HG03159 (cell line): ENCODE measurements around the gene TOR2A.
"Not testable (repeated sequence)": the region's sequence is repeated elsewhere in the genome, so short reads cannot be mapped to it uniquely, and the experiment has no call there.

Experiments used
- ATAC-seq: cut with Tn5 transposase; IDR thresholded peaks from one replicate; pipeline ENCODE4 v1.9.1; 2021; ENCODE audit warnings: mild to moderate bottlenecking, moderate library complexity; ENCODE audit not compliant: unreplicated experiment

The TOR2A gene

DNA sequence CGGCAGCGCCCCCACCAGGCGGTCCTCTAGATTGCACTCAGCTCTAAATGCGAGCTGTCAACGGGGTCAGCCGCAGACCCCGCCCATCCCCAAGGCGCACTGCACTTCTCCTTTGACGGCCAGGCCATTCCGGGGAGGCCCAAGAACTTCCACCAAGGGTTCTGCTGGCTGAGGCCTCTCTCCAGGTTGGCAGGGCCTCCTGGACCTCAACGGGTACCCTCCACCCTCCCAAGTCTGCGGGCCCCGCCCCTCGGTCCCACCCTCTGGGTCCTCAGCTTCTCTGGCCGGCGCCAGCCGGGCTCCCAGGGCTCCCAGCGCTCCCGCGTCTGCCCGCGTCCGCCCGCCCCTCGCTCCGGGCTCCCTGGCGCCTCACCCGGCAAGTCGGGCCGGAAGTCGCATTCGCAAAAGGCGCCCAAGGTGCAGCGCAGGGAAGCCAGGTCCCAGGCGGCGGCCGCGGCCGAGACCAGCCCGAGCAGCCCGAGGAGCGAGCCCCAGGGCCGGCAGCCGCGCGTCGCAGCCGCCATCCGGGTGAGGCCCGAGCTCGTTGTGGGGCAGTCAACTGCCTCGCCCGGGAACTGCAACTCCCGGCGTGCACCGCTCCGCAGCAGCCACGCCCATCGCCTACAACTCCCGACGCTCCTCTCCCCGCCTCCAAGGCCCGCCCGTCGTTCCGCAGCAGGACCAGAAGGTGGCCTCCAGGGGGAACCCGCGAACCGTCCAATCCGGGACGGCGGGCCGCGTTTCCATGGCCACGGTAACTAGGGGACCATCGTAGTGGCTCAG is at the start of gene TOR2A:
TSS of gene TOR2A (minus strand) at position 548 of the 783 bp plus-strand sequence. CDS start at position 524, 24 bp downstream.
- peak; percentile 78 for ATAC-seq

DNA sequence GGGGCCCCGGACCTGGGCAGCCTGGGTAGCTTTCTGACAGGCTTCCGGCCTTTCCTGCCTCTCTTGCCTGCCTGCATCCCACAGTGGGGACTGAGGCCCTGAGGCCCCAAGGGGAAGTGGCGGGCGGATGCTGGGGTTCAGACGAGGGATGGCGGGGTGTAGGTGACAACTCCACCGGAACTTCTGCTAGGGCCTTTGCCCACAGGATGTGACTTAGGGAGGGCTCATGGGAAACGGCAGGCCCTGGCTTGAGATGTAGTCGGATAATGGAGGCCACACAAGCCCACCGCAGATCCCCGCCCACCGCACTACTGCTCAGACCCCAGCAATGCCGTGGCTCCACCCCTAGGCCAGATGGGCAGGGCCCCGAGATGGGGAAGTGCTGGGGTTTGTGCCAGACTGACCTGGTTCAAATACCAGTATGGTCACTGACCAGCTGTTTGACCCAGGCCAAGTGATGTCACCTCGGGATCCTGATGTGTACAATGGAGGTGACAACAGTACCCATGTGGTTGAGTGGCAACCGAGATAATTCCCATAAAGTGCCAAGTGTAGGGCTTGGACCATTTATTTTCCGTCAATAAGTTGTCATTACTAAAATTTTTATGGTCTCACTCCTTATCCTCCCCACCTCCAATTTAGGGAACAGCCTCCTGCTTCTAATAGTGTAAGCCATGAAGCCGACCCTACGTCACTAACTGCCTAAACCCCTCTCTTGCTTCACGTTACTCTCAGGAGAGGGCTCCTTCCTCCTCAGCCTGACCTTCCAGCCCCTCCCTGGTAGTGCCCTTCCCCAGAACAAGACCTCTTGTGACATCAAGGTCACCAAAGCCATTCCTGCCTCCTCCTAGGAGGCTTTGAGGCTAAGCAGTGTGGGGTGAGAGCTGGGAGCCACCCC is 48.3 kb upstream of the TOR2A start:
- ATAC-seq: no peak

DNA sequence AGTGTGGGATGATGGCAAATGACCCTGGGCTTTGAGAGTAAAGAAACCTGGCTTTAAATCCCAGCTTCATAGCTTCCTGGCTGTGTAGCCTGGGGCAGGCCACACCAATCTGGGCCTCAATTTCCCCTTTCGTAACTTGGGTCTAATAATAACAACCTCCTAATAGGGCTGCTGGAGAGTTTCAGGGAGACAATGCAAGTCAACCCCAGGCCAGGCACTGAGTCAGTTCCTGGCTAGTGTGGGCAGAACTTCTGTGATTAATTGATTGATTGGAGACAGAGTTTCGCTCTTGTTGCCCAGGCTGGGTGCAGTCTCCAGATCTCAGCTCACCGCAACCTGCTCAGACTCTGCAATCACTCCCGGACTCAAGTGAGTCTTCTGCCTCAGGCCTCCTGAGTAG is 46.7 kb upstream of the TOR2A start:
- no peak for ATAC-seq

DNA sequence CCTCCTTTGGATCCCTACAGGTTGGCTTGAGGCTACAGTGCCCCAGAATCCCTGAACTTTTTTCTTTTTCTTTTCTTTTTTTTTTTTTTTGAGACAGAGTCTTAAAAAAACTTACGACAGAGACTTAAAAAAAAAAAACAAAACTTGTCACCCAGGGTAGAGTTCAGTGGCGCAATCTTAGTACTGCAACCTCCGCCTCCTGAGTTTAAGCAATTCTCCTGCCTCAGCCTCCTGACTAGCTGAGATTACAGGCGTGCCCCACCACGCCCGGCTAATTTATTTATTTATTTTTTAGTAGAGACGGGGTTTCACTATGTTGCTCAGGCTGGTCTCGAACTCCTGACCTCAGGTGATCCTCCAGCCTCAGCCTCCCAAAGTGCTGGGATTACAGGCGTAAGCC is 45.8 kb upstream of the TOR2A start:
- not testable (repeated sequence) for ATAC-seq

DNA sequence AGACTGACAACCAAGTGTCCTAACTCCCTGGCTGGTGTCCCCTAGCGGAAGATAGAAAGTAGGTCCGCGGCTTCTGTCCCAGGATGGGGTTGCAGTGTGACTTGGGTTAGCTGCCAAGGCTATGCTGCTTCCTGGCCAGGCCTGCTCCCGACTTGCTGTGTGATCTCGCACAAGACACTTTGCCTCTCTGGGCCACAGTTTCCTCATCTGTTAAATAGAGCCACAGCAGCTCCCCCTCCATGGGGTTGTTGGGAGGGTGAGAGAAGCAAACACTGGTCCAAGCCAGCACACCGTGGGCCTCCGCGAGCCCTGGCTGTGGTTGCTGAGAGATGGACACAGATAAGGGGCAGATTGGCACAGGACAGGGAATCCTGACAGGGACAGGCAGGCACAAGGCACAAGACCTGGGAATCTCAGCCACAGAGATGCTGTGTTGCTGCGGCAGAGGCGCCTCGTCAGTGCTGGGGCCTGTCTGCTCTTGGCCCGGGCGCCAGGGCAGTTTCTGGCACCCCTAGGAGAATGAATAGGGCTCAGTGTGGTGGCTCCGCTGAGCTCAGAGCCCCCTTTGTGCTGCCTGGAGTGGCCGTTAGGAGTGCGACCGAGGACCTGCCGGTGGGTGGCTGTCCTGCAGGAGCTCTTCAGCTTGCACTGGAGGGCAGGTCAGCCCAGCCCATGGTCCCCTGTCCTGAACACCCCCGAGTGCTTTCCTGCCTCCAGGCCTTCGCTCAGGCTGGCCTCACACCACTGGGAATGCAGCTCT is 45.2 kb upstream of the TOR2A start:
- ATAC-seq: no peak

DNA sequence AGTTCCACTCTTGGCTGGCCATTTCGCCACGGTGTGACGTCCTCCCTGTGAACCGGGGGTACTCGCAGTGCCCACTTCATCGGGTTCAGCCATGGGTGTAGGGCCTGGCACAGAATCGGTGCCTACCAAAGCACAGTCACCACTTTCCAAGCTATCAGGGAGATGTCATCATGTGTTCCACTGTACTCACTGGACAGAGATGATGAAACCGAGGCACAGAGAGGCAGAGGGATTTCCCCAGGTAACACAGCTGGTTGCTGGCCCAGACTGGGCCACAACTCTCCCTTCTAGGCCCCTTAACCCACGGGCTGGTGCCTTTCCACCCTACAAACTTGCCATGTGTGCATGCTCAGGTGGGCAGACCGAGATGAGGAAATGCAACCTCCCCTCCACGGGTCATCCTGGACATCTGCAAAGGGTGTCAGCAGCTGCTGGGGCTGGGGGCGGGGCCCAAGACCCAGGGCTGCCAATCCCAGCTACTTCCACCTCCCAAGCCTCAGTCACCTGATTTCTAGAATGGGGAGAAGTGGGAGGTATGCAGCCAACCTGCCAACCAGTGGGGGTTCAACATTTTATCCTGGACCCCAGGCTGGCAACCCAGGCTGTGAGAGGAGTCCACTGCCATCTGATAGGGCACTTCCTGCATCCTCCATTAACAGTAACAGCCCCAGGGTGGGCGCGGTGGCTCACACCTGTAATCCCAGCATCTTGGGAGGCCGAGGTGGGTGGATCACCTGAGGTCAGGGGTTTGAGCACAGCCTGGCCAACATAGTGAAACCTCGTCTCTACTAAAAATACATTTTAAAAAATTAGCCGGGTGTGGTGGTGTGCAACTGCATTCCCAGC is 44.3 kb upstream of the TOR2A start:
- ATAC-seq: peak; percentile 41

DNA sequence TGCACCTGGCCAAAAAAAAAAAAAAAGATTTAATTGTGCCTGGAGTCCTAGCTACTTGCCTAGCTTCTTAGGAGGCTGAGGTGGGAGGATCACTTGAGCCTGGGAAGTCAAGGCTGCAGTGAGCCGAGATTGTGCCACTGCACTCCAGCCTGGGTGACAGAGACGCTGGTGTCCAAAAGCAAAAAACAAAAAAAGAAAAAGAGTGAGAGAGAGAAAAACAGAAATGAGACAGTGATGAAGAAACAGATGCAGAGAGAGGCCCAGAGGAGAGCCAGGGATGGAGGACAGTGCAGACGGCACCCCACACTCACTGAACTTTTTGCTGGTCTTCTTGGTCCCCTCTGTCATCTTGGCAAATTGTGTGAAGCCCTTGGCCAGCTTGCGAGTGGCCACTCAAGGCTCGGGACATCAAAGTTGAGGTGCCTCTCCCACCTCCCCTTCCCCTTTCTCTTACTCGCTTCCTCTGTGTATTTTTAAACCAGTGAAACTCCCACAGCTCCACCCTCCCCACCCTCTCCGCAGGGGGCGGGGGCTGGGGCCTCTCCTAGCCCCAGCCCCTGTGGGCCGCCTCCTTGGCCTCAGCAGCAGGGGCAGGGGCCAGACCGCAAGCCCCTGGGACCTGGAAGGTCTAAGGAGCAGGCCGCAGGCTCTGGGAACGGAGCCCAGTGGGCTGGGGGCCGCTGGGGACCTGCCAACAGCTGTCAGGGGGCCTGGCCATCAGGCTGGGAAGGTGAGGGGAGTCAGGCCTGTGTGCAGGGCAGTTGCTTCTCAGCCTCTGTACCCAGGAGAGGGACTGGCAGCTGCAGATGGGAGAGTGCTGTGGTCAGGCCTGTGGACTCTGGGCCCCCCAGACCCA is 43.4 kb upstream of the TOR2A start, which contains the start of gene SH2D3C:
TSS of gene SH2D3C (minus strand) at position 387 of the 856 bp plus-strand sequence. CDS start at position 348, 39 bp downstream.
- ATAC-seq: peak; percentile 30

DNA sequence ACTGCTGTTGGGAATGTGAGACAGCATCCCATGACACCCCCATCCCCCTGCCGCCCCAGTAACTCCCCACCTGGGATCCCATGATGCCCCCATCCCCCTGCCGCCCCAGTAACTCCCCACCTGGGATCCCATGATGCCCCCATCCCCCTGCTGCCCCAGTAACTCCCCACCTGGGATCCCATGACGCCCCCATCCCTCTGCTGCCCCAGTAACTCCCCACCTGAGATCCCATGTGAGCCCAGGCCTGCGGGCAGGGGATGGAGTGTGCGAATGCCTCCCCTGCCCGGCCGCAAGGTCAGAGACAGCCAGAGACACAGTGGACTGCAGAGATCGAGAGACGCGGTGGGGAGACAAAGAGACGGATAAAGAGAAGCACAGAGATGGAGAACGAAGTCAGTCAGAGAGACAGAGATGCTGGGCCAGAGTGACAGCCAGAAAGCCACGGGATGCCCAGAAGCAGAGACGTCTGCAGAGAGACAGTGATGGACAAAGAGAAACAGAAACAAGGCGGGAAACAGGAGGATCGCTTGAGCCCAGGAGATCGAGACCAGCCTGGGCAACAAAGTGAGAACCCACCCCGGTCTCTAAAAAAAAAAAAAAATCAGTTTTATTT is 42.4 kb upstream of the TOR2A start:
- ATAC-seq: no peak

DNA sequence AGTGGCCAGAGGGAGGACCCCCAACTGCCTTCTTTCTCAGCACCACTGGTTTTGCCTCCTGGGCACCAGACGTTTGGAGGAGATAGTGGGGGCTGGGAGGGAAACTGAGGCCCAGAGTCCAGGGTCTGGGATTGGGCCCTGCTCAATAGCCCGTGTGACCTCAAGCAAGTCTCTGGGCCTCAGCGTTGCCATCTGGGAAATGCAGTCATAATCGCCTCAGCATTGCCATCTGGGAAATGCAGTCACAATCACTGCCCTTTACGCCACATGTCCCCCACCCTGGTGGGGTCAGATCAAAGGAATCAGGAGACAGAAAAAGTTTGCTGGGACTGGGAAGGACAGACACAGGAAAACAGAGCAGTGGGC is 41.8 kb upstream of the TOR2A start:
- no peak for ATAC-seq

DNA sequence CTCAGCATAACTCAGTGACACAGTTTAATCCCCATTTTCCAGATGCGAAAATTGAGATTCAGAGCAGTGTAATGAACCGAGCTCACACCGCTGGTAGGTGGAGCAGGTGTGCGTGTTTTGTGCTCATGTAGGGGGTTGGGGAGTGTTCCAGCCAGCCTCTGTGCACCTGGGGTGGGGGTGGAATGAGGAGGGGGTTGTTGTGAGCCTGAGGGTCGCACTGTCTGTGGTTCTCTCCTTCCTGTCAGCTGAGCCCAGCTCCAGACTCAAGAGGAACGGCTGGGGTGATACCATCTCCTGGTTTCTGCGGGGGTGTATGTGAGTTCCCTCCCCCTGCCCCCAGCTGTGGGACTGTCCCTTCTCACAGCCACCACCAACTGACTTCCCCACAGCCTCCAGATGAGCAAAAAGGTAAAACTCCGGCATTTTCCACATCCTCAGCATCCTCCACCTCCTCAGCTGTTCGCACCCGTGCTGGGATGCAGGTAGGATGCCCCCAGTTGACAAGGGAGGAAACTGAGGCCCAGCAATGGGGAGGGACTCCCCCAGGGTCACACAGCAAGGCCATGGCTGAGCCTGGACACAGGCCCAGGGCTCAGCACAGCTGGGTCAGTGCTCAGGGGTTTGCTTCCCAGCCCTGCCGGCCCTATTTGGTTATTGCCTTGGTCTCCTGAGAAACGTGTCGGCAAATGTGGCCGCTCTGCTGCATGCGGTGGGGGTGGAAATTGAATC is 41.3 kb upstream of the TOR2A start:
- ATAC-seq: no peak

DNA sequence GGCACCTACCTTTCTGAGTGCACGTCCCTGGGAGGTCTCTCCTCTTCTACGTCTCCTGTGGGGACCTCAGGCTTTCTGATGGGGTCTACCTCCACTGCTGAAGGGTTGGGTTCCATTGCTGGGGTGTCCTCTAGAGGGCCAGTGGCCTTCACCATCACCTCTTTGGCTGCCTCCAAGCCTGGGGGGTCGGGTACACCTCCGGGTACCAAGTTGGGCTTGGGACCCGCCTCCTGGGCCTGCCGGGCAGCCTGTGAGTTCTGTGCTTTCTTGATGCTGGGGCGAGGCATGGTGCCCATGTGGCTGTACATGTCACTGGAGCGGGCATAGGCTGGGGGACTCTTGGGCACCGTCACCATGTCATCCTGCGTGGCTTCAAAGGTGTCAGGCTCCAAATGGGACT is 38.9 kb upstream of the TOR2A start:
- no peak for ATAC-seq

DNA sequence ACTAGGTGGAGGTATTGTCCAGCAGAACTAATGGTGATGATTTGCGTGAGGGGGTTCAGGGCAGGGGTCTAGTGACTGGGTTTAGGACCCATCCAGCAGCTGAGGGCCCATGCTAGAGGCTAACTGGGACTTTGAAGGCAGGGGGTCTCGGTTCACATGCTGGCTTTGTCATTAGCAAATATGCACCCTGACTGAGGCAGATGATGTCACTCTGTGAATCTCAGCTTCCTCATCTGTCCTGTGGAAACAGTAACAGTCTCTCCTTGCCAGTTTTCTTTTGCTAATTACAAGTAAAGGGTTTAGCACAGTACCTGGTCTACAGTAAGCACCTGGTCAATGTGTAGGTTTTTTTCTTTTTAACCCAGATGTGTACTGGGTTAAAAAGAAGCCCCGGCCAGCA is 38.2 kb upstream of the TOR2A start:
- no peak for ATAC-seq

DNA sequence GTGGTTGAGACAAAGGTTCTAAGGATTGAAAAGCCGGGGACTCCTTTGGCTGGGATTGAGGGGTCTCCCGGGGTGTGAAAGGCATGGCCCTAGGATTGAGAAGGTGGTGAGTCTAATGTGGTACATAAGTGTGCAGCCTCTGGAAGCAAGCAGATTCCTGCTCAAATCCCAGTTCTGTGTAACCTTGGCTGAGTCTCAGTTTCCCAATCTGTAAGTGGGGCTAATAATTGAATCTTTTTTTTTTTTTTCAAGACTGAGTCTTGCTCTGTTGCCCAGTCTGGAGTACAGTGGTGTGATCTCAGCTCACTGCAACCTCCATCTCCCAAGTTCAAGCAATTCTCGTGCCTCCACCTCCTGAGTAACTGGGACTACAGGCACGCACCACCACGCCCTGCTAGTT is 37.5 kb upstream of the TOR2A start:
- no peak for ATAC-seq

DNA sequence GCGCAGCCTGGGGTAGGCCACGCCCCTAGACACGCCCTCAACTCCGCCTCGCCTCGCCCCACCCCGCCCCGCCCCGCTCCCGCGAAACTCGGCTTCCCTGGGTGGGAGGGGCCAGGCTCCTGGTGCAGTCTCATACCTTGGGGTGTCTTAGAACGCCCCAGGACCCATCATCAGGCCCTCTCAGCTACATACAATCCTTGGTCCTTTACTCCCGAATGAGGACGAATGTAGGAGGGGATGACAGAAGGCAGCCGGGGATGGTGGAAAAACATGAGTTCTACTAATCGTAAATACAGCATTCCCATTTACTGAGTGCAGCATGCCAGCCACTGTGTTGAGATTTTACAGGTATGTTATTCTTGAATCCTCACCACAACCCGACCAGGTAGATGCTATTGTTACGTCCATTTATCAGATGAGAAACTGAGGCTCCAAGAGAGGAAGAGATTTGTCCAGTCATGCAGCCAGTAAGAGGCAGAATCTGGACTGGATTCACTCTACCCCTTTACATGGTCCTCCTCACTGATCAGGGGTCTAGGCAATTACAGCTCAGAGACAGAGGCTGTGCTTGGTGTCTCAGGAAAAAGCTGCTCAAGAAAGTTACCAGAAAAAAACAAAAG is 36.6 kb upstream of the TOR2A start:
- no peak for ATAC-seq

DNA sequence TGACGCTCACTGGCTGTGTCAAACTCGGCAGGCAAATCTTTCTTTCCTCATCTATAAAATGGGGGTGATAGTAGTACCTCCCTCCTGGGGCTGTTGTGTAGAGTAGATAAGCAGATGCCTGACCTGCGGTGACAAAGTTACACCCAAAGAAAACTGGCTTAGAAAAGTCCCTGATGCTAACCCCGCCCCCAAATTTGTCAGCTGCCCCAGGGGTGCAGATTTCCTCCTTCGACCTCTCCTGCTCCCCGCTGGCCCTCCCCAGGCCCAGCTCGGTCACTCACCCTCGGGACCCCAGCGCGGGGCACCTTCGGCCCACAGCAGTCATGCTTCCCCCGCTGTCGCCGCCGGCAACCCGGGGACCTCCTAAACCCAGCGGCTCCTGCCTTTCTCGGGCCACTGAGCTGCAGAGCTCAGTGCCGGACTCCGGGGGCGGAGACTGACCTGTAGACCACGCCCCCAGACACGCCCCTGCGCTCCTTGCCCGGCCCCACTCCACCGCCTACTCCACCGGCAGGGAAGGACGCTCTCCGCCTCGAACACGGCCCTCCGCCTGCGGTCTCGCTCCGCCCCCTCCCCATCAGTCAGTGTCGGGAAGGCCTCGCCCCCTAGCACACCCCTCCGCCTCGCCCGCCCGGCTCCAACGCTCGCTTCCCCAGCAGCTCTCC is 35.9 kb upstream of the TOR2A start:
- ATAC-seq: peak; percentile 82

DNA sequence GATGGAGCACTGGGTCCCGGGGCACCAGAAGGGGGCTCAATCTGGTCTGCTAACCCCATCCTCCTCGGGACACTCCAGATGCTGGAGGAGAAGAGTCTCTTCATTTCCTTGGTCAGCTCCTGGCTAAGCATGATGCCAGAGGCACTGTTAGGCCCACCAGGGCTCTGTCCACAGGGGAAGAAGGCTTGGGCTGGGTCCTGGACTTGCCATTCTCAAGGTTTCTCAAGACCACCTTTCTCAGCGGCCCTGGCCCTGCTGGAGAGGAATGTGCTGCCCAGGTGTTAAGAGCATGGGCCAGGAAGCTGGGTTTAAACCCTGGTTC is 35.5 kb upstream of the TOR2A start:
- no peak for ATAC-seq

DNA sequence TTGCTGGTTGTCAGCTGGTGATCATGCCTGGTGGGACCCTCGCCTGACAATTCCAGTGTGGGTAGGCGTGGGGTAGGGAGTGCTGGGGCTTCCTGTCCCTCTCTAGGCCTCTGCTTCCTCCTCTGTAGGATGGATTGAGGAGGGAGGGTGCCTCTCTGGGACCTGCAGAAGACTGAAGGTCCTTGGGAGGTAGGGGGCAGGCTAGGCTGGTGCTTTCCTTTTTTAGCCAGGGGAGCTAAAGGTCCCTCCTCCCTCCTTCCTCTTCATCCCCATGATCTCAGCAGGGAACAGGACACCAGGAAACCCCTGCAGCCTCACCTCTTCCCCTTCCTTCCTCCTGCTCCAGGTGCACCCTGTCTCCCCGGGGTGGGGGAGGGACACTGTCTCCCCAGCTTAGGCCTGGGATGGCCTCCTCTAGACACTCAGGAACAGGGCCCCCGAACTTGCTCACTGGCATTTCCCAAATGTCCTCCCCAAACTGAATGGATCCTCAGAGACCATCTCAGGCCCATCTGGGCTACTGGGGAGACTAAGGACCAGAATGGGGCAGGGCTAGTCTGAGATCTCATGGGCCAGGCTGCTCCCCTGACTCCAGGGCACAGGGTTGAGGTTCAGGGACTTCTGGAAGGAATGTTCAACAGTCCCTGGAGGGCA is 35.0 kb upstream of the TOR2A start:
- no peak for ATAC-seq
